Natural killer cell treated with Interleukin-12 subunit alpha and Interleukin-12 subunit beta and Interleukin-15 and Interleukin-18, amount 100 ng/mL, for 72 hours (primary cell): Measurements from ENCODE around the gene PARN. TPM values are rescaled to one million over a fixed set of nuclear protein-coding genes. Genes with fewer than 3 reads are reported as not detected.
"Not testable (repeated sequence)": the region's sequence is repeated elsewhere in the genome, so short reads cannot be mapped to it uniquely, and the experiment has no call there.

ENCODE experiments used
- ATAC-seq, 2 donors: fragments of 150-1000 bp; cut with Tn5 transposase in 1 of 2; sonication (Bioruptor Pico), chemical (Tn5 transposase) in 1 of 2; 2 replicates each; pipeline ENCODE4 v1.10.0; 2021
- DNase-seq: peaks from one replicate; pipeline ENCODE4 v3.0.0; 2022; ENCODE audit warnings: low spot score
- H3K27ac Mint-ChIP-seq, 2 donors: 1 replicate in 1 of 2; 2 replicates in 1 of 2; pipeline ENCODE4 v1.8.0; 2022; ENCODE audit warnings: mixed read lengths in 2 of 2, mild to moderate bottlenecking in 1 of 2, moderate library complexity in 1 of 2
- H3K27me3 Mint-ChIP-seq, 2 donors: 1 replicate in 1 of 2; 2 replicates in 1 of 2; pipeline ENCODE4 v1.8.0; 2022; ENCODE audit warnings: mixed read lengths in 2 of 2
- H3K36me3 Mint-ChIP-seq: one replicate; pipeline ENCODE4 v1.8.0; 2022; ENCODE audit warnings: mixed read lengths
- H3K4me1 Mint-ChIP-seq, 2 donors: 1 replicate in 1 of 2; 2 replicates in 1 of 2; pipeline ENCODE4 v1.8.0; 2022; ENCODE audit warnings: low read depth in 2 of 2, mixed read lengths in 2 of 2, mild to moderate bottlenecking in 1 of 2
- H3K4me3 Mint-ChIP-seq: one replicate; pipeline ENCODE4 v1.8.0; 2022; ENCODE audit warnings: mixed read lengths
- H3K9me3 Mint-ChIP-seq: 2 replicates; pipeline ENCODE4 v1.8.0; 2022; ENCODE audit warnings: mixed read lengths
- total RNA-seq, 2 donors: library from RNA; stranded (reverse); gene quantifications; one replicate each; pipeline ENCODE4 v1.2.3, GENCODE V29; 2022

PARN gene
- total RNA-seq, 2 donors from 2014 or later: 25.4 to 50.4 TPM

DNA sequence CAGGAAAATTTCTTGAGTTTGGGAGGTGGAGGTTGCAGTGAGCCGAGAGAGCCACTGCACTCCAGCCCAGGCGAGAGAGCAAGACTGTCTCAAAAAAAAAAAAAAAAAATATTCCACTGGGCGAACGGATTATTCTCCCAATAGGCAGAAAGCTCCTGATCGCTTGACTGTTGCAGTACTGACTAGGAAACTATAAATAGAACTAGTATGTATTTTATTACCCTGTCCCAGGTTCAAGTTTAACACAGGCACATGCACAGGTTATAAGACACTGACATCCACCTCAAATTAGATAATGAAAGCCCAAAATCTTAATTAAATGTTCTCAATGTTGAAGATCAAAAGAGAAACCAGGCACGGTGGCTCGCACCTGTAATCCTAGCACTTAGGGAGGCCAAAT lies 11.5 kb downstream of the PARN start:
- peaks cover 8% of the 10 kb centered on the region for H3K36me3 Mint-ChIP-seq
- H3K27me3 Mint-ChIP-seq: no peaks in the 10 kb centered on the region
- H3K9me3 Mint-ChIP-seq: no peaks in the 10 kb centered on the region
- H3K4me3 Mint-ChIP-seq: no peak overlapping the region
- no peak for ATAC-seq
- DNase-seq: no peak
- H3K4me1 Mint-ChIP-seq: peaks cover 0 to under 1% of the 10 kb centered on the region in 2 donors
- no peak overlapping the region for H3K27ac Mint-ChIP-seq

DNA sequence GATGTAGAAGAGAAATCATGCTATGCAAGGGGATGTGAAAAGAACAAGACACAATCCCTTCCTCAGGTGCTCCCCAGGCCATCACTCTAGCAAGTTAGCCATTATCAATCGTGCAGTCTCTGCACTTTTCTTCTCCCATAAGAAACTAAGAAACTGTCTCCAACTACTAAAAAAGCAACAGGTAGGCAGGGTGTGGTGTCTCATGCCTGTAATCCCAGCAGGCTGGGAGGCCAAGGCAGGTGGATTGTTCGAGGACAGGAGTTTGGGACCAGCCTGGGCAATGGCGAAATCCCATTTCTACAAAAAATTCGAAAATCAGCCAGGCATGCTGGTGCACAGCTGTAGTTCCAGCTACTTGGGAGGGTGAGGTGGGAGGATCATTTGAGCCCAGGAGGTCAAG lies 13.8 kb downstream of the PARN start:
- Mint-ChIP-seq H3K27ac (no peak overlapping the region), H3K4me3 (no peak overlapping the region)

DNA sequence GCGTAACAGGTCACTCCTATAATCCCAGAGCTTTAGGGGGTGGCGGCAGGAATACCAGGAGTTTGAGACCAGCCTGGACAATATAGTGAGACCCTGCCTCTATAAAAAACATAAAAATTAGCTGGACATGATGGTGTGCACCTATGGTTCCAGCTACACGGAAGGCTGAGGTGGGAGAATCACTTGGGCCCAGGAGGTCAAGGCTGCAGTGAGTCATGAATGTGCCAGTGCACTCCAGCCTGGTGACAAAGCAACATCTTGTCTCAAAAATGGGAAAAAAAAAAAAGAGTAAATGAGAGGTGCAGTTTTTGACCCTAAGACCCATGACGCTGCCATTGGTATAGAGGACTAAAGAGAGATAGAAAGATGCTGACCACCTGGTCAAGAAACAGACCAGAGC lies 16.1 kb downstream of the PARN start:
- DNase-seq: no peak
- H3K27ac Mint-ChIP-seq: no peak overlapping the region
- H3K36me3 Mint-ChIP-seq: peaks cover 17% of the 10 kb centered on the region
- no peaks in the 10 kb centered on the region for H3K27me3 Mint-ChIP-seq
- no peaks in the 10 kb centered on the region for H3K9me3 Mint-ChIP-seq
- H3K4me1 Mint-ChIP-seq: peaks cover 0 to 2% of the 10 kb centered on the region in 2 donors
- no peak overlapping the region for H3K4me3 Mint-ChIP-seq
- no peak for ATAC-seq

More for the DNA sequence above, 13.8 kb downstream of the PARN start:
- Mint-ChIP-seq H3K27me3 (no peaks in the 10 kb centered on the region), H3K4me1 (peaks cover 0 to 2% of the 10 kb centered on the region in 2 donors), H3K9me3 (no peaks in the 10 kb centered on the region), H3K36me3 (peaks cover 11% of the 10 kb centered on the region)
- no peak for ATAC-seq
- DNase-seq: no peak

DNA sequence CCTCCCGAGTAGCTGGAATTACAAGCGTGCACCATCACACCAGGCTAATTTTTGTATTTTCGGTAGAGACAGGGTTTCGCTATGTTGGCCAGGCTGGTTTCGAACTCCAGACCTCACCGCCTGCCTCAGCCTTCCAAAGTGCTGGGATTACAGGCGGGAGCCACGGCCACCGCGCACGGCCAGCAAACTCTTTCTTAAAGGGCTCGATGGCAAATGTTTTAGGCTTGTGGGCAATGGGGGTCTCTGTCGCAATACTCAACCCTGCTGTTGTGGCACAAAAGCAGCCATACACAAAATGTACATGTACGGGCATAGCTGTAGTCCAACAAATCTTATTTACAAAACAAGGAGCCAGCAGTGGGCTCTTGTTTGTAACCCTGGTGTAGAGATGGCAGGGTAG lies 18.4 kb downstream of the PARN start:
- no peak for ATAC-seq
- H3K4me3 Mint-ChIP-seq: no peak overlapping the region
- H3K9me3 Mint-ChIP-seq: no peaks in the 10 kb centered on the region
- H3K27me3 Mint-ChIP-seq: no peaks in the 10 kb centered on the region
- DNase-seq: no peak
- no peak overlapping the region for H3K27ac Mint-ChIP-seq
- H3K36me3 Mint-ChIP-seq: peaks cover 17% of the 10 kb centered on the region
- peaks cover 0 to 2% of the 10 kb centered on the region in 2 donors for H3K4me1 Mint-ChIP-seq

DNA sequence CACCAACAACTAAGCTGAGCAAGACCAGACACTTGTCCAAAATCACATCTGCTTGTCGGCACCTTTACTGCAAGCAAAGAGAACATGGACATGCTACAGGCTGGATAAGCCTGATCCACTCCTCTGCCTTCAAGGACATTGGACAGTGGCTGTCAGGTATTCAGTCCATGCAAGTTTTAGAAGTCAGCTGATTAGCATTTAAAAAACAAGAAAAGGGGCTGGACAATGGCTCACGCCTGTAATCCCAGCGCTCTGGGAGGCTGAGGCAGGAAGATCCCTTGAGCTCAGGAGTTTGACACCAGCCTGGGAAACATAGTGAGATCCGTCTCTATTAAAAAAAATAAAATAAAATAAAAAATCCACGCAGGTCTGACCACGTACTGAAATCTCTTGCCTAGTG lies 20.3 kb downstream of the PARN start:
- no peaks in the 10 kb centered on the region for H3K27me3 Mint-ChIP-seq
- peaks cover 0 to 2% of the 10 kb centered on the region in 2 donors for H3K4me1 Mint-ChIP-seq
- DNase-seq (no peak), ATAC-seq (no peak)
- H3K4me3 Mint-ChIP-seq: no peak overlapping the region
- no peak overlapping the region for H3K27ac Mint-ChIP-seq
- H3K9me3 Mint-ChIP-seq: no peaks in the 10 kb centered on the region
- peaks cover 13% of the 10 kb centered on the region for H3K36me3 Mint-ChIP-seq

DNA sequence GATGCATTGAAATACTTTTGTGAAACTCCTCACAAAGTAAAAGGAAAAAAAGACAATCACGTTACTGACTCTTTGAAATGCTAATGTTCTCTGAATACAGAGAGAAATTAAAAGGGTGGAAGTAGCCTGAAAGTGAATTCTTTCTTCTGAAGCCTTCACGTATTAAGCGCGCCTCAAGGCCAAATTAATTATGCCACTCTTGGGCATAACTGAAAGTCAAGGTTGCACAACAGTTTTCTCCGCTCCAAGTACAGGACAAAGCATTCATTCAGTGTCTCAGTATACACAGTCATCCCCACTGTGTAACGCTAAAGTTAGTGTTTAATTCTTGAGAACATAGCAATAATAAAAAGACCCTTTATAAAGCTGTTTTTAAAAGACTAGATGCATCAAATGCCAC lies 21.5 kb downstream of the PARN start:
- peaks cover 9% of the 10 kb centered on the region for H3K36me3 Mint-ChIP-seq
- H3K27ac Mint-ChIP-seq: no peak overlapping the region
- H3K4me3 Mint-ChIP-seq: no peak overlapping the region
- ATAC-seq: no peak
- peaks cover 0 to 2% of the 10 kb centered on the region in 2 donors for H3K4me1 Mint-ChIP-seq
- DNase-seq: no peak
- H3K27me3 Mint-ChIP-seq: no peaks in the 10 kb centered on the region
- no peaks in the 10 kb centered on the region for H3K9me3 Mint-ChIP-seq

DNA sequence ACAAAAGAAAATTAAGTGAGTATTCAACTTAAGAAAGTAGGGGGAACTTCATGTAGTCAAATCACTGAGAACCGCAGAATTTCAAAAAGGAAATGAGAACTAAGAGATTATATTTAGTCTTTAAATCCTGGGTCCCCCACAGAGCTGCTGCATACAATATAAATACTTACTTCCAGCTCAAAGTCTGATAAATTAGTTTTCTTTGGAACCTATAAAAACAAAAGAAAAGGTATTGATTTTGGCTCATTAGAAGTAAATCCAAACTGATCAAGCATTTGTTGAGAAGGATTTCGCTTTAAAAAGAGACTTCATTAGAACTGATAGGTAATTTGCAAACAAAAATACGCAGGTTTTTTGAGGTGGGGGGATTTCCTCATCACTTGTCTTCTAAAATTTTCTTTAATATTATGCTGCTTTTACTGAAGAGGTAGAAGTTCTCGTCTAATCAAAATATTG lies 21.9 kb downstream of the PARN start:
- Mint-ChIP-seq H3K4me1 (peaks cover 0 to 4% of the 10 kb centered on the region in 2 donors), H3K9me3 (no peaks in the 10 kb centered on the region), H3K4me3 (no peak overlapping the region), H3K27me3 (no peaks in the 10 kb centered on the region), H3K27ac (no peak overlapping the region), H3K36me3 (peaks cover 6% of the 10 kb centered on the region)
- no peak for ATAC-seq
- no peak for DNase-seq

DNA sequence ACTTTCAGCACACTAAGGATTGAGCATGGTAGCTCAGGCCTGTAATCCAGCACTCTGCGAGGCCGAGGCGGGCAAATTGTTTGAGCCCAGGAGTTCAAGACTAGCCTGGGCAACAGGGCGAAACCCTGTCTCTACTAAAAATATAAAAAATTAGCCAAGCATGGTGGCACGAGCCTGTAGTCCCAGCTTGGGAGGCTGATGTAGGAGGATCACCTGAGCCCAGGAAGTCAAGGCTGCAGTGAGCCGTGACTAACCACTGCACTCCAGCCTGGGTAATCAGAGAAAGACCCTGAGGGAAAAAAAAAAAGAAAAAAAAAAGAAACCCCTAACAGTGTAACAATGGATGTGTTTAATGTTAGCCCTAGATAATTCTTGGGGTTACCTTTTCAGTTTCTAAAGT lies 24.0 kb downstream of the PARN start:
- no peak overlapping the region for H3K4me3 Mint-ChIP-seq
- ATAC-seq (no peak), DNase-seq (no peak)
- H3K27ac Mint-ChIP-seq: no peak overlapping the region
- H3K4me1 Mint-ChIP-seq: peaks cover 0 to 6% of the 10 kb centered on the region in 2 donors
- H3K27me3 Mint-ChIP-seq: no peaks in the 10 kb centered on the region
- H3K36me3 Mint-ChIP-seq: peaks cover 14% of the 10 kb centered on the region
- H3K9me3 Mint-ChIP-seq: no peaks in the 10 kb centered on the region

DNA sequence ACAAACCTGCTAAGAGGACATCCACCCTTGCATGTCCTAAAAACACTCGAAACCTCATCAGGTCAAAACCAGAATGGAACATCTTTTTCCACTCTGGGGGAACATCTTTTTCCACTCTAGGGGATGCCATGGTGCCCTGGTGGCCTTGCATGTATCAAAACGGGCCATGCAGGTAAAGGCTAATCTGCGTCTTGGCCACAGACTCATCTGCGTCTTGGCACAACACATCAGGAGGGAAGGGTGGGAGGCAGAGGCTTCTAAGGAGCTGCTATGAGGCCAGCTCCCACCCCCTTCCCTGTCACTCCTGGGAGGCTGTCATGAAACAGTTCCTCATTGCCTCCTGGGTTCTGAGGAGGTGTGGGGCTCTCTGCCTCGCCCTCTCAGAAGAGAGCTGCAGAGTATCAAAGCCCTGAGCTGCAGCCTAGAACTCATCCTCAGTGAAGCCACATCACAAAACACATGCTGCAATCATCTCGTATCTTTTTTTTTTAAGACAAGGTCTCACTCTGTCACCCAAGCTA lies 27.6 kb downstream of the PARN start:
- no peak overlapping the region for H3K27ac Mint-ChIP-seq
- H3K36me3 Mint-ChIP-seq: peaks cover 20% of the 10 kb centered on the region
- H3K4me1 Mint-ChIP-seq: peaks cover 0 to 6% of the 10 kb centered on the region in 2 donors
- no peak for DNase-seq
- H3K9me3 Mint-ChIP-seq: no peaks in the 10 kb centered on the region
- H3K27me3 Mint-ChIP-seq: no peaks in the 10 kb centered on the region
- H3K4me3 Mint-ChIP-seq: no peak overlapping the region
- no peak for ATAC-seq

DNA sequence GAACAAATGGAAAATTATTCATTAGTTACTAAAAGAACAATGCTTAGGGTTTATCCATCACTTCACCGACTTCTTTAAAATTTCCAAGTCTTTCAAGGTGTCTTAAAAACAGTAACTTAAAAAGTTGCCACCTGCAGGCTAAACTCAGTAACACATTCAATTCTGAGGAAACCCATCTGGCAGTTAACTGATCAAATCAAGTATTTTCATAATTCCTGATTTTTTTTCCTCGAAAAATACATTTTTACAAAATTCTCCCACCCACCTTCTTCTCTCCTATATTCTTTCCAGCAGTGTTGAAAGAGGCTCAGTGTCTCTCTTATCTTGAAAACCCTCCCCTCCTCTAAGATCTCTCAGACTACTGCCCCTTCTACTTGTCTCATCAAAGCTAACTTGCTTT lies 29.9 kb downstream of the PARN start:
- H3K9me3 Mint-ChIP-seq: no peaks in the 10 kb centered on the region
- ATAC-seq: no peak
- H3K27ac Mint-ChIP-seq: no peak overlapping the region
- no peak for DNase-seq
- no peaks in the 10 kb centered on the region for H3K27me3 Mint-ChIP-seq
- no peak overlapping the region for H3K4me3 Mint-ChIP-seq
- H3K4me1 Mint-ChIP-seq: peaks cover 0 to 6% of the 10 kb centered on the region in 2 donors
- H3K36me3 Mint-ChIP-seq: peaks cover 20% of the 10 kb centered on the region

DNA sequence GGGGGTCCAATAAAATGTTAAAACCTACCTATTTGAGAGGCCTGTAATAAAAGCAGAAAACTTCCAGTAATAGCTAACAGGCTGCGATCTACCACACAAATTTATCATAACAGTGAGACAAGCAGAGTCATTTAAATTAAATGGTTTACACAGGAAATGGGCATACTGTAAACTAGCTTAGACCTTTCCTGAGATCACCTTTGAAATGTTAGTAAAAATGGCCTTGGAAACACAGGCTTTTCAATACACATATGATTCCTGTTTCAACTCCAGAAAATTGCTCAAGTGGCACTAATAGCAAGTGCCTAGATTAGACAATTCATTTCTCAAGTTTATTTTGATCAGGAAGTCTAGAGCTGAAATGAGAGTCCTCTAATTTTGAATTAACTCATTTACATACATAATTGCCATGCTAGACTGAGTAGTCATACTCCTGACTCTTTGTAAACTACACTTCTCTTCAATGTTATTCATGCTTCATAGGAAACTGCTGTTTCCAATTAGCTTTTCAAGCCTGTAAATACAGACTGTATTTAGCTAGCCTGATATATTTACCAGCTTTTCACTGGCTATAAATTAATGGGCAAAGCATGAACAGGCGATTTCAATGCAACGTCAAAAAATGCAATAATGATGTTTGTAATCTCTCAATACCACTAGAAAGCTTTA lies 43.3 kb downstream of the PARN start:
- DNase-seq: no peak
- H3K27ac Mint-ChIP-seq: peak overlapping the region in 1 of 2 donors; percentile 45

DNA sequence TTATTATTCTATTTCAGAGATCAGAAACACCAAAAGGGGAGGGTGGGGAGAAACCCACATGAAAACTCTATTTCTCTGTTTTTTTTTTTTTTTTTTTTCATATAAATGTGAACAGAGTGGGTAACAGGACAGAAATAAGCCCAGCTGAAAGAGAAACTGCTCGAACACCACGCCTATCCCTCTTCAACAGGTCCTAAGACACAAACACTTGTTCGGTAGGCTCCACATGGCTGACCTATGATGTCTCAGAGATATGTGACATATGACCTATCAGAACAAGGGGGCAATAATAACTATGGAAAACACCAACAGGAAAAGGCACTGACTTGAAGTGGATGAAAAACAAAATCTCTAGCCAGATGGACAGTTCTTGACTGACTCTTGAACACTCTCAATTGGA lies 44.8 kb downstream of the PARN start:
- Mint-ChIP-seq H3K27ac (no peak overlapping the region), H3K27me3 (no peaks in the 10 kb centered on the region), H3K9me3 (no peaks in the 10 kb centered on the region), H3K4me1 (peaks cover 16 to 18% of the 10 kb centered on the region in 2 donors), H3K4me3 (no peak overlapping the region), H3K36me3 (peaks cover 14% of the 10 kb centered on the region)
- ATAC-seq (no peak), DNase-seq (no peak)

More for the DNA sequence above, 43.3 kb downstream of the PARN start:
- no peaks in the 10 kb centered on the region for H3K9me3 Mint-ChIP-seq
- H3K4me3 Mint-ChIP-seq: no peak overlapping the region
- H3K4me1 Mint-ChIP-seq: peaks cover 16% of the 10 kb centered on the region in 2 donors
- no peak for ATAC-seq
- H3K36me3 Mint-ChIP-seq: peaks cover 14% of the 10 kb centered on the region
- no peaks in the 10 kb centered on the region for H3K27me3 Mint-ChIP-seq

DNA sequence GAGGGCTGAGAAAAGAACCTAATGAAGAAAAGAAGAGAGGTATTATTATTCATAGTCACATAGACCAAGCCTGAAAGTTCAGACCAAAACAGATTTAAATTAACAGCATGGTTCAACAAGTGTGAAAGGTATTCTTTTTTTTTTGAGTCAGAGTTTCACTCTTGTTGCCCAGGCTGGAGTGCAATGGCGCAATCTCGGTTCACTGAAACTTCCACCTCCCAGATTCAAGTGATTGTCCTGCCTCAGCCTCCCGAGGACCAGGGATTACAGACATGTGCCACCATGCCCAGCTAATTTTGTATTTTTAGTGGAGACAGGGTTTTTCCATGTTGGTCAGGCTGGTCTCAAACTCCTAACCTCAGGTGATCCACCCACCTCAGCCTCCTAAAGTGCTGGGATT lies 49.1 kb downstream of the PARN start:
- not testable (repeated sequence) for H3K4me3 Mint-ChIP-seq, H3K36me3 Mint-ChIP-seq, DNase-seq, H3K4me1 Mint-ChIP-seq, H3K27me3 Mint-ChIP-seq, H3K9me3 Mint-ChIP-seq, ATAC-seq
- H3K27ac Mint-ChIP-seq: peak overlapping the region in 1 of 2 donors; percentile 27

DNA sequence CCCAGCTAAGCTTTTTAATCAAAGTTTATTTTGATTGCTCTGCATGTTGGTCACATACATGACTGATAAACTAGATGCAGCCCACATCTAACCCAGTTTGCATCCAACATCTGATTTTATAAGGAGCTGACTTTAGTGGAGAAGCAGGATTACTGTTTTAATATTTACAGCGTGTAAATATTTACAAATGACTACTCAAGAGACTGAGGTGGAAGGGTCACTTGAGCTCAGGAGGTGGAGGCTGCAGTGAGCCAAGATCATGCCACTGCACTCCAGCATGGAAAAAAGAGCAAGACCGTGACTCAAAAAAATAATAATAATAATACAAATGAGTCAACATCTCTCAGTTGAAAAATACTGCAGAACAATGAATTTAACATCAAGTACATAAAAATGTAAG lies 50.8 kb downstream of the PARN start:
- peaks cover 0 to 3% of the 10 kb centered on the region in 2 donors for H3K4me1 Mint-ChIP-seq
- H3K4me3 Mint-ChIP-seq: no peak overlapping the region
- no peak overlapping the region for H3K27ac Mint-ChIP-seq
- peaks cover 7% of the 10 kb centered on the region for H3K36me3 Mint-ChIP-seq
- H3K27me3 Mint-ChIP-seq: no peaks in the 10 kb centered on the region
- ATAC-seq (no peak), DNase-seq (no peak)
- no peaks in the 10 kb centered on the region for H3K9me3 Mint-ChIP-seq

DNA sequence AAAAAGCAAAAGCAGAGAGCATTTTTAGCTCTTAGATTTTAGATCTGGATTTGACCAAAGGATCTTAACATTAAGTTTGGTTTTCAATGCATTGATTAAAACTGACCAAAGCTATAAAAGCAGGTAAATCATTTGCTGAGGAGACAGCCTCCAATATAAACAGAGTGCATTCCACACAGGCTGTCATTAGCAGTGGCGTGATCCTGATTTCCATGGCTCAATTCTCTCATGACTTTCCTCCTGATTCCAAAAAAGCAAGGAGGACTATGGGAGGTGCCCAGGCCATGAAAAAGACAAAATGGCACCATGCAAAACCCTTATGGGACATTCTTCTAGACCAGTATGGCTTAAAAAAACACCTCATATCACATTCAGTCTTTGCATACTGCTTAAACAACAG lies 53.5 kb downstream of the PARN start:
- H3K36me3 Mint-ChIP-seq: peaks cover 16% of the 10 kb centered on the region
- H3K4me3 Mint-ChIP-seq: no peak overlapping the region
- no peaks in the 10 kb centered on the region for H3K9me3 Mint-ChIP-seq
- no peaks in the 10 kb centered on the region for H3K27me3 Mint-ChIP-seq
- DNase-seq (no peak), ATAC-seq (no peak)
- H3K27ac Mint-ChIP-seq: no peak overlapping the region
- H3K4me1 Mint-ChIP-seq: peaks cover 0 to 3% of the 10 kb centered on the region in 2 donors
